NT2/D1 (cell line): Measurements from ENCODE around the gene MAPK10.

Experiments
- DNase-seq: peaks from one replicate; pipeline ENCODE4 v3.0.0-alpha.2; 2011; ENCODE audit warnings: low read depth, low spot score
- H3K27me3 ChIP-seq: 2 replicates; pipeline ENCODE4 v1.6.0; 2011; ENCODE audit warnings: mild to moderate bottlenecking; ENCODE audit not compliant: insufficient read length, insufficient read depth
- H3K36me3 ChIP-seq: 2 replicates; pipeline ENCODE4 v1.6.1; 2011; ENCODE audit warnings: mild to moderate bottlenecking, low read length, mixed read lengths; ENCODE audit not compliant: insufficient read depth, insufficient read length
- H3K4me1 ChIP-seq: 2 replicates; pipeline ENCODE4 v1.5.1; 2011; ENCODE audit not compliant: insufficient read depth, insufficient read length
- H3K4me3 ChIP-seq: 2 replicates; pipeline ENCODE4 v1.5.1; 2011; ENCODE audit warnings: low read depth; ENCODE audit not compliant: insufficient read length
- H3K9ac ChIP-seq: 2 replicates; pipeline ENCODE4 v1.6.0; 2011; ENCODE audit warnings: low read depth; ENCODE audit not compliant: insufficient read length
- H3K9me3 ChIP-seq: 2 replicates; pipeline ENCODE4 v1.5.1; 2011; ENCODE audit warnings: mild to moderate bottlenecking, low read length; ENCODE audit not compliant: insufficient read depth
- SUZ12 ChIP-seq: IDR thresholded peaks from 2 replicates; pipeline ENCODE4 v1.6.1; 2011; ENCODE audit not compliant: insufficient read length, insufficient read depth; ENCODE audit errors: extremely low read depth
- YY1 ChIP-seq: IDR thresholded peaks from 2 replicates; pipeline ENCODE4 v1.6.1; 2011; ENCODE audit not compliant: insufficient read length, insufficient read depth
- ZNF274 ChIP-seq: IDR thresholded peaks from 2 replicates; pipeline ENCODE4 v1.6.1; 2011; ENCODE audit warnings: mild to moderate bottlenecking, low read depth, low read length

Gene MAPK10

DNA sequence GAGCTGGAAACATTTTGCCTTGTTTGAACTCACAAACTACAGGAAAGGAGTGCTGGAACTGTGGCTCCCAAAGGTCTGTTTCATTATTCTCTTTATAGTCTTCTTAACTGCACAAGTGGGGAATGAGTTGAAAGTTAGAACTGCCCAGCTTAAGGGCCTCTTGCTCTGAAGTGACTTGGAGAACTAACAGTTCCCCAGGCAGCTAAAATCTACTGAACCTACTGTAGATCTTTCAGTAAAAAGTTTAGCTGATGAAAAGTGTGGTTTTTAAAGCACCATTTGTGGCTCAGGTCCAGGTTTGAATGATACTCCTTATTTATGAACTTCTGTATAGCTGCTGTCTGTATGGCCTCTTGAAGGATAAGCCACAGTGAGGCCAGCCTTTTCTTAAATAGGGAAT is 353.8 kb downstream of the MAPK10 start:
- Histone ChIP-seq H3K27me3 (no peaks in the 10 kb centered on the region), H3K9me3 (no peaks in the 10 kb centered on the region), H3K9ac (no peak overlapping the region), H3K4me1 (no peaks in the 10 kb centered on the region), H3K36me3 (no peaks in the 10 kb centered on the region), H3K4me3 (no peak overlapping the region)
- no peak for TF ChIP-seq YY1
- TF ChIP-seq ZNF274, result no peak
- no peak for TF ChIP-seq SUZ12
- DNase-seq, result no peak

DNA sequence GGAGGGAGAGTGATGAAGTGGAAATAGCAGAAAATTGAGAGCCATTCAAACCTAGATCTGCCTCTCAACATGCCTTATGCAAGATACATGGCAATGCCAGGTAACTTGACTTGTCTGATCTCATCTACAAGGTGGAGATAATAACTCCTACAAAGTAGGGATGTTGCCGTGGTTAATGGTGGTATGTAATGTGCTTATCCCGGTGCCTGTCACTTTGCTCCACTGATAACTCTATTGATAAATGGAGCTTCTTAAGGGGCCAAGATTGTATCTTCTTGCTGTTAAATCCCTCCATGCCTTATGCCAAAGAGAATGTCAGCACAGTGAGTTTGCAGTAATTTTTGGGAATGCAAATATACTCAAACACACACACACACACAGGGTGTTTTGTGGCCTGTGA is 355.8 kb downstream of the MAPK10 start:
- DNase-seq, result no peak
- H3K36me3 ChIP-seq, result no peaks in the 10 kb centered on the region

DNA sequence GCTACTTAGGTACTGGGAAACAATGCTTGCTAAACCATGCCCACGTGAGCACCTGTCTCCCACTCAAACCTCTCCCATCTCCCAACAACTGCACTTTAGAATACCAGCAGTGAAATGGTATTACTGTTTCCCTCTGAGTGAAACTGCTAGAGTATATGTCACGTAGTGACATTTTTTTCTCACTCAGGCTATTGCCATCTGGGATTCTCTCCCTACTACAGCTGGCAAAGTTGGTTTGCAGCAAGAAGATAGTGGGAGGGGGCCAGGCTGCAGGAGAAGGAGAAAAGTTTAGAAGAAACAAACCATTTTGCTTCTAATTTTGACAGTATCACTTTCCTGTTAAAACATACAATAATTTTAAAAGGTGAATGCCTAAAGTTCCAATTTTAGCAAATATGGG is 358.3 kb downstream of the MAPK10 start:
- no peak for DNase-seq
- H3K36me3 ChIP-seq, result no peaks in the 10 kb centered on the region
- H3K4me1 ChIP-seq, result no peaks in the 10 kb centered on the region
- no peaks in the 10 kb centered on the region for H3K9me3 ChIP-seq
- no peak overlapping the region for H3K9ac ChIP-seq
- H3K4me3 ChIP-seq, result no peak overlapping the region
- no peaks in the 10 kb centered on the region for H3K27me3 ChIP-seq
- no peak for TF ChIP-seq ZNF274
- no peak for TF ChIP-seq YY1
- no peak for TF ChIP-seq SUZ12

More for the DNA sequence above, 355.8 kb downstream of the MAPK10 start:
- no peaks in the 10 kb centered on the region for H3K27me3 ChIP-seq
- no peaks in the 10 kb centered on the region for H3K9me3 ChIP-seq
- TF ChIP-seq ZNF274 (no peak), SUZ12 (no peak), YY1 (no peak)
- H3K9ac ChIP-seq, result no peak overlapping the region
- no peaks in the 10 kb centered on the region for H3K4me1 ChIP-seq
- H3K4me3 ChIP-seq, result no peak overlapping the region

DNA sequence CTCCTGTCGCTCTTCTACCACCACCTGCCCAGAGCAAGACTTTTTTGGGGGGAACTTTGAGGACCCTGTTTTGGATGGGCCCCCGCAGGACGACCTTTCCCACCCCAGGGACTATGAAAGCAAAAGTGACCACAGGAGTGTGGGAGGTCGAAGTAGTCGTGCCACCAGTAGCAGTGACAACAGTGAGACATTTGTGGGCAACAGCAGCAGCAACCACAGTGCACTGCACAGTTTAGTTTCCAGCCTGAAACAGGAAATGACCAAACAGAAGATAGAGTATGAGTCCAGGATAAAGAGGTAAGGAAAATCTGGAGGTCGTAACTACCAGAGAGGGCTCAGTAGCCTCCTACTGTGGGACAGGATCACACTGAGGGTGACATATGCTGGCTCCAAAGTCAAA is 364.5 kb downstream of the MAPK10 start:
- no peak for TF ChIP-seq YY1
- no peak for TF ChIP-seq SUZ12
- no peak for TF ChIP-seq ZNF274
- no peak for DNase-seq

DNA sequence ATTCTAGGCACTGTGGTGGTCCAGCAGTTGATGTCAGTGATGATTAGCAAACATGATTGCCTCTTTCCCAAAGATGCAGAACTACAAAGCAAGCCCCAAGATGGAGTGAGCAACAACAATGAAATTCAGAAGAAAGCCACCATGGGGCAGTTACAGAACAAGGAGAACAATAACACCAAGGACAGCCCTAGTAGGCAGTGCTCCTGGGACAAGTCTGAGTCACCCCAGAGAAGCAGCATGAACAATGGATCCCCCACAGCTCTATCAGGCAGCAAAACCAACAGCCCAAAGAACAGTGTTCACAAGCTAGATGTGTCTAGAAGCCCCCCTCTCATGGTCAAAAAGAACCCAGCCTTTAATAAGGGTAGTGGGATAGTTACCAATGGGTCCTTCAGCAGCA is 365.3 kb downstream of the MAPK10 start:
- TF ChIP-seq SUZ12, result no peak
- no peak for TF ChIP-seq ZNF274
- no peak for TF ChIP-seq YY1
- Histone ChIP-seq H3K4me1 (no peaks in the 10 kb centered on the region), H3K9ac (no peak overlapping the region), H3K9me3 (no peaks in the 10 kb centered on the region), H3K36me3 (no peaks in the 10 kb centered on the region), H3K4me3 (no peak overlapping the region), H3K27me3 (no peaks in the 10 kb centered on the region)
- no peak for DNase-seq

More for the DNA sequence above, 364.5 kb downstream of the MAPK10 start:
- Histone ChIP-seq H3K27me3 (no peaks in the 10 kb centered on the region), H3K9me3 (no peaks in the 10 kb centered on the region), H3K4me1 (no peaks in the 10 kb centered on the region), H3K4me3 (no peak overlapping the region), H3K36me3 (no peaks in the 10 kb centered on the region), H3K9ac (no peak overlapping the region)

DNA sequence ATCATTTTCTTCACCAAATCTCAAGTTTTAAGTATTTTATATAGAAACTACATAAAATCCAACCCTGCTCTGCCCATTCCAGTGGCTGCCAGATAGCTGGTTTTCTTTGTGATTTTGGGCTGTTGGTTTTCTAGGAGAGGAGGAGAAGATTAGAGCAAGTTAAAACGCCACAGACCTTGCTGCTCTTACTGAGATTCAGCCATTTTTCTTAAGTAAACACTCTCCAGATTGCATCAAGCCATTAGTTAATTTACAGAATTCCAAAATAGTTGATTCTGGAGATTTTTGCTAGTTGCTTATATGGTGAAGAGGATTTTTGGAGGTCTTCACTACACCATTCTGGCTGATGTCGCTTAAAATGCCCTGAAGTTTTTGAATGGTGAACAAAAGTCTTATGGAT is 366.2 kb downstream of the MAPK10 start:
- Histone ChIP-seq H3K9me3 (no peaks in the 10 kb centered on the region), H3K9ac (no peak overlapping the region), H3K27me3 (no peaks in the 10 kb centered on the region), H3K4me1 (no peaks in the 10 kb centered on the region), H3K36me3 (no peaks in the 10 kb centered on the region), H3K4me3 (no peak overlapping the region)
- no peak for DNase-seq
- TF ChIP-seq YY1 (no peak), SUZ12 (no peak), ZNF274 (no peak)

DNA sequence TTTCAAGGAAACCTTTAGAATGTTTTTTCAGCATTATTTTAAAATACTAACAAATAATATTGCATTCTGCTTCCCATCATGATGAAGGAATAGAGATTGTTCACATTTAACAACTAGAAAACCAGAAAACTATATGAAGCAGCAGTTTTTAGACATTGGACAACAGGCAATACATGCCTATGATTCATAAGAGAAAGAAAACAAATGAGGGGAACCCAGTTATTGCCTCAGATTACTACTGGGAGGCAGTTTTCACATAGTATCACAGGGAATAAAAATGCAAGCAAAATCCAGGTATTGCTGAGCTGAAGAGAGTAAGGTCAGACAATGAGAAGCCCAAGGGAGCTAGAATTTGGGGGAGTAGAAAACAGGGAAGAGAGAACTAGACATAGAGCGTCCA is 373.6 kb downstream of the MAPK10 start:
- TF ChIP-seq YY1, result no peak
- no peak for TF ChIP-seq ZNF274
- no peak for TF ChIP-seq SUZ12
- H3K9me3 ChIP-seq, result no peaks in the 10 kb centered on the region
- no peaks in the 10 kb centered on the region for H3K4me1 ChIP-seq
- H3K27me3 ChIP-seq, result no peaks in the 10 kb centered on the region
- no peak for DNase-seq
- no peak overlapping the region for H3K9ac ChIP-seq
- H3K4me3 ChIP-seq, result no peak overlapping the region
- H3K36me3 ChIP-seq, result no peaks in the 10 kb centered on the region
